Mesenteric fat pad (tissue), 1 donor: Measurements from ENCODE around the gene SYNE2. TPM values are rescaled to one million over a fixed set of nuclear protein-coding genes. Genes with fewer than 3 reads are reported as not detected.

Source experiments
- DNase-seq: peaks from one replicate; pipeline ENCODE4 v3.0.0-alpha.2; 2020; ENCODE audit warnings: low spot score
- total RNA-seq: library from RNA; stranded (reverse); fragmentation: NEBNext Ultra II Directional; extraction: Animal tissue kit (Norgen Biotek cat#: 25700); gene quantifications from one replicate; pipeline ENCODE4 v1.2.1, GENCODE V29; 2021
- donor health status: DM: yes; HTN: yes; CAD: no.

The SYNE2 gene
- total RNA-seq, 1 donor from 2014 or later: 267 TPM

- DNase-seq: no peak
These were observed 21.4 kb downstream of the SYNE2 start for GRCh38 chr14:63874223-63874622.

GRCh38 chr14:63875311-63875710 lies 22.5 kb downstream of the SYNE2 start:
- DNase-seq: no peak

- DNase-seq: no peak
These were observed 24.7 kb downstream of the SYNE2 start for GRCh38 chr14:63877550-63877939.

- no peak for DNase-seq
These were observed 25.2 kb downstream of the SYNE2 start for GRCh38 chr14:63878052-63878451.

GRCh38 chr14:63878792-63879191 lies 26.0 kb downstream of the SYNE2 start:
- DNase-seq: no peak

GRCh38 chr14:63881926-63882325 lies 29.1 kb downstream of the SYNE2 start:
- no peak for DNase-seq

- no peak for DNase-seq
These were observed 35.1 kb downstream of the SYNE2 start for GRCh38 chr14:63887899-63888298.

GRCh38 chr14:63890553-63890952 lies 37.7 kb downstream of the SYNE2 start:
- DNase-seq: no peak

- no peak for DNase-seq
These were observed 38.6 kb downstream of the SYNE2 start for GRCh38 chr14:63891148-63891975.

GRCh38 chr14:63892265-63892664 lies 39.5 kb downstream of the SYNE2 start:
- no peak for DNase-seq

- DNase-seq: no peak
These were observed 41.1 kb downstream of the SYNE2 start for GRCh38 chr14:63893701-63894458.

GRCh38 chr14:63895510-63895909 lies 42.7 kb downstream of the SYNE2 start:
- DNase-seq: no peak

- DNase-seq: no peak
These were observed 43.5 kb downstream of the SYNE2 start for GRCh38 chr14:63896278-63896720.

- DNase-seq: no peak
These were observed 44.9 kb downstream of the SYNE2 start for GRCh38 chr14:63897721-63898163.

GRCh38 chr14:63899953-63900352 lies 47.1 kb downstream of the SYNE2 start:
- no peak for DNase-seq

- DNase-seq: no peak
These were observed 48.8 kb downstream of the SYNE2 start for GRCh38 chr14:63901434-63902085.

GRCh38 chr14:63902375-63902976 lies 49.7 kb downstream of the SYNE2 start:
- no peak for DNase-seq

GRCh38 chr14:63904724-63905123 lies 51.9 kb downstream of the SYNE2 start:
- DNase-seq: no peak

- no peak for DNase-seq
These were observed 52.6 kb downstream of the SYNE2 start for GRCh38 chr14:63905370-63905769.

- no peak for DNase-seq
These were observed 56.0 kb downstream of the SYNE2 start for GRCh38 chr14:63908667-63909264.

GRCh38 chr14:63909984-63910383 lies 57.2 kb downstream of the SYNE2 start:
- no peak for DNase-seq
